Fibroblast of lung (primary cell): ENCODE data around the gene SRPX2. TPM values are rescaled to one million over a fixed set of nuclear protein-coding genes. Genes with fewer than 3 reads are reported as not detected.

Experiments used
- DNase-seq, 2 donors: peaks; one replicate each; pipeline versions ENCODE4 v3.0.0 to v3.0.0-alpha.2; 2010; ENCODE audit warnings: low read depth in 2 of 2
- H2AFZ ChIP-seq: 2 replicates; pipeline ENCODE4 v1.5.1; 2012; ENCODE audit warnings: low read length, control low read depth, inconsistent platforms
- H3K27ac ChIP-seq: 2 replicates; pipeline ENCODE4 v1.5.1; 2011; ENCODE audit warnings: low read length, control low read depth; ENCODE audit not compliant: insufficient read depth
- H3K27me3 ChIP-seq: 2 replicates; pipeline ENCODE4 v1.5.1; 2011; ENCODE audit warnings: mild to moderate bottlenecking, low read length; ENCODE audit not compliant: control insufficient read depth, insufficient read depth
- H3K36me3 ChIP-seq: 2 replicates; pipeline ENCODE4 v1.5.1; 2011; ENCODE audit warnings: low read length; ENCODE audit not compliant: control insufficient read depth, insufficient read depth
- H3K4me1 ChIP-seq: 2 replicates; pipeline ENCODE4 v1.5.1; 2011; ENCODE audit warnings: low read length; ENCODE audit not compliant: control insufficient read depth, insufficient read depth; ENCODE audit errors: extremely low read depth
- H3K4me2 ChIP-seq: 2 replicates; pipeline ENCODE4 v1.5.1; 2011; ENCODE audit warnings: low read length, control low read depth; ENCODE audit not compliant: insufficient read depth; ENCODE audit errors: extremely low read depth
- H3K4me3 ChIP-seq, 4 experiments: fragments of 200-600 bp in 1 of 4; sonication (generic) in 1 of 4; replicated peaks in 1 of 4; 2 replicates each; pipeline ENCODE4 v1.5.1; 2011 to 2016; ENCODE audit warnings: low read length in 4 of 4, low read depth in 3 of 4, mild to moderate bottlenecking in 3 of 4, control low read depth in 2 of 4, inconsistent platforms in 1 of 4, mixed read lengths in 1 of 4; ENCODE audit not compliant: insufficient read depth in 1 of 4; ENCODE audit errors: control extremely low read depth in 1 of 4
- H3K79me2 ChIP-seq: 2 replicates; pipeline ENCODE4 v1.5.1; 2012; ENCODE audit warnings: mild to moderate bottlenecking, low read length, inconsistent platforms; ENCODE audit not compliant: control insufficient read depth, insufficient read depth
- H3K9ac ChIP-seq: 2 replicates; pipeline ENCODE4 v1.5.1; 2011; ENCODE audit warnings: mild to moderate bottlenecking, low read length, control low read depth; ENCODE audit not compliant: insufficient read depth
- H3K9me3 ChIP-seq: 2 replicates; pipeline ENCODE4 v1.5.1; 2012; ENCODE audit warnings: low read depth, low read length; ENCODE audit not compliant: control insufficient read depth, insufficient read depth
- H4K20me1 ChIP-seq: 2 replicates; pipeline ENCODE4 v1.5.1; 2011; ENCODE audit warnings: low read length; ENCODE audit not compliant: control insufficient read depth, insufficient read depth; ENCODE audit errors: extremely low read depth
- CTCF ChIP-seq, 2 donors: IDR thresholded peaks in 1 of 2; conservative IDR thresholded peaks in 1 of 2; 1 replicate in 1 of 2; 2 replicates in 1 of 2; pipeline ENCODE4 v1.5.1; 2011 to 2012; ENCODE audit warnings: low read length in 2 of 2, control low read depth in 1 of 2, inconsistent platforms in 1 of 2, low read depth in 1 of 2, mild to moderate bottlenecking in 1 of 2
- EZH2 ChIP-seq: IDR thresholded peaks from 2 replicates; pipeline ENCODE4 v1.5.1; 2012; ENCODE audit warnings: low read length, control low read depth, mild to moderate bottlenecking; ENCODE audit errors: missing control alignments
- polyA plus RNA-seq, 2 donors: library from polyadenylated mRNA; depleted of rRNA in 1 of 2; stranded (reverse) in 1 of 2; unstranded in 1 of 2; fragments of >200 nt; gene quantifications; 2 replicates each; pipeline ENCODE4 v1.2.1, GENCODE V29; 2011 to 2012; ENCODE audit warnings: missing spikeins in 1 of 2
- total RNA-seq: library from RNA; depleted of rRNA; stranded (reverse); fragments of >200 nt; gene quantifications from 2 replicates; pipeline ENCODE4 v1.2.1, GENCODE V29; 2014

The SRPX2 gene
- total and polyA plus RNA-seq, 2 donors (not counting 1 experiment from before 2014, with no cell fraction given) = 18.2 to 77.6 TPM

- no peaks in the 10 kb centered on the region for H3K79me2 ChIP-seq
- no peaks in the 10 kb centered on the region for H3K36me3 ChIP-seq
- DNase-seq = peak; percentile 80
- no peaks in the 10 kb centered on the region for H3K27me3 ChIP-seq
- H3K4me2 ChIP-seq = no peak overlapping the region
- H4K20me1 ChIP-seq = no peaks in the 10 kb centered on the region
- no peak overlapping the region for H3K9ac ChIP-seq
- no peak overlapping the region for H2AFZ ChIP-seq
- no peak overlapping the region for H3K4me3 ChIP-seq
- TF ChIP-seq CTCF (conservative IDR thresholded peaks at IDR 0.05 in 1 of 2, IDR thresholded peaks at IDR 0.05 in 1 of 2; ENCODE audit: low read depth in 1 of 2, low read length in 2 of 2) (no peak), EZH2 (no peak)
- peak overlapping the region; percentile 31 for H3K27ac ChIP-seq
- H3K4me1 ChIP-seq = peaks cover 7% of the 10 kb centered on the region
- no peaks in the 10 kb centered on the region for H3K9me3 ChIP-seq
Observed at GRCh38 chrX:100673397-100673953, 29.5 kb downstream of the SRPX2 start.

GRCh38 chrX:100674705-100675104, 30.7 kb downstream of the SRPX2 start:
- Histone ChIP-seq H3K9me3 (no peaks in the 10 kb centered on the region), H3K79me2 (no peaks in the 10 kb centered on the region), H3K9ac (no peak overlapping the region), H3K4me1 (peaks cover 7% of the 10 kb centered on the region), H3K4me2 (no peak overlapping the region), H3K27me3 (no peaks in the 10 kb centered on the region), H4K20me1 (no peaks in the 10 kb centered on the region), H3K36me3 (no peaks in the 10 kb centered on the region), H3K27ac (no peak overlapping the region), H2AFZ (no peak overlapping the region), H3K4me3 (no peak overlapping the region)
- DNase-seq = no peak
- TF ChIP-seq CTCF (conservative IDR thresholded peaks at IDR 0.05 in 1 of 2, IDR thresholded peaks at IDR 0.05 in 1 of 2; ENCODE audit: low read depth in 1 of 2, low read length in 2 of 2) (no peak), EZH2 (no peak)

GRCh38 chrX:100677611-100678181, 33.7 kb downstream of the SRPX2 start:
- Histone ChIP-seq H3K79me2 (no peaks in the 10 kb centered on the region), H3K27ac (no peak overlapping the region), H3K36me3 (no peaks in the 10 kb centered on the region), H2AFZ (no peak overlapping the region), H4K20me1 (no peaks in the 10 kb centered on the region), H3K9ac (no peak overlapping the region), H3K4me1 (peaks cover 5% of the 10 kb centered on the region), H3K4me3 (no peak overlapping the region), H3K27me3 (no peaks in the 10 kb centered on the region), H3K9me3 (no peaks in the 10 kb centered on the region), H3K4me2 (no peak overlapping the region)
- peak; percentile 20 to 66 for DNase-seq
- TF ChIP-seq EZH2 (no peak), CTCF (conservative IDR thresholded peaks at IDR 0.05 in 1 of 2, IDR thresholded peaks at IDR 0.05 in 1 of 2; ENCODE audit: low read depth in 1 of 2, low read length in 2 of 2) (no peak)
